ENCODE measurements around the gene RALGAPA1.

The RALGAPA1 gene

DNA sequence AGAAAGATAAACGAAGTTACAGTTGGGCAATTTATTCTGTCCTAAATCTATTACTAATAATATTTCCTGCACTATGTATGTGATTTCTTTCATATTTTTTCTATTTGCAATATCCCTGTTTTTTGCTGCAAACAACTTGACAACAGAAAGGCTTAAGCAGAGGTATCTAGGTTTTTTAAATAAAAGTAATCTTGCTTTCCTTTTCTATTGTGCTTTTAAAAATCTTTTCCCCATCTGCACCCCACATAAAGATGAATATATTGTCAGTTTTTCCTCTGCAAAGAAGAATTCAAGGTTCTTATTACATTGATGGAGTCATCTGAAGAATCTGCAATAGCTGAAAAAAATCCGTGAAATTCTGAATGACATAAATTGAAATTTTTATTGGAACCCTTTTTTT is 502 bp upstream of the RALGAPA1 start:
- no peaks in the 10 kb centered on the region for H3F3A ChIP-seq (ENCODE audit: insufficient read depth, low read length)
- no peaks in the 10 kb centered on the region for H3K9me2 ChIP-seq (ENCODE audit: low read depth, low read length)
- TF ChIP-seq EZH2 (IDR thresholded peaks at IDR 0.05; ENCODE audit: borderline replicate concordance, low read length): no peak
- TF ChIP-seq, protein P1, sequence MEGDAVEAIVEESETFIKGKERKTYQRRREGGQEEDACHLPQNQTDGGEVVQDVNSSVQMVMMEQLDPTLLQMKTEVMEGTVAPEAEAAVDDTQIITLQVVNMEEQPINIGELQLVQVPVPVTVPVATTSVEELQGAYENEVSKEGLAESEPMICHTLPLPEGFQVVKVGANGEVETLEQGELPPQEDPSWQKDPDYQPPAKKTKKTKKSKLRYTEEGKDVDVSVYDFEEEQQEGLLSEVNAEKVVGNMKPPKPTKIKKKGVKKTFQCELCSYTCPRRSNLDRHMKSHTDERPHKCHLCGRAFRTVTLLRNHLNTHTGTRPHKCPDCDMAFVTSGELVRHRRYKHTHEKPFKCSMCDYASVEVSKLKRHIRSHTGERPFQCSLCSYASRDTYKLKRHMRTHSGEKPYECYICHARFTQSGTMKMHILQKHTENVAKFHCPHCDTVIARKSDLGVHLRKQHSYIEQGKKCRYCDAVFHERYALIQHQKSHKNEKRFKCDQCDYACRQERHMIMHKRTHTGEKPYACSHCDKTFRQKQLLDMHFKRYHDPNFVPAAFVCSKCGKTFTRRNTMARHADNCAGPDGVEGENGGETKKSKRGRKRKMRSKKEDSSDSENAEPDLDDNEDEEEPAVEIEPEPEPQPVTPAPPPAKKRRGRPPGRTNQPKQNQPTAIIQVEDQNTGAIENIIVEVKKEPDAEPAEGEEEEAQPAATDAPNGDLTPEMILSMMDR (IDR thresholded peaks at IDR 0.05; ENCODE audit: low read length): no peak
- H3K9ac ChIP-seq (ENCODE audit: low read length): no peak overlapping the region
- peaks cover 18% of the 10 kb centered on the region; the same call in 1 of the 2 replicates for H3K79me2 ChIP-seq (ENCODE audit: insufficient read depth, low read length)
- no peaks in the 10 kb centered on the region for H4K20me1 ChIP-seq (ENCODE audit: insufficient read depth, low read length)
- 0 out of 2 replicates have a peak overlapping the region, but pooled peaks have one; percentile 68 for H2AFZ ChIP-seq (ENCODE audit: low read length)
- H3K4me1 ChIP-seq (ENCODE audit: insufficient read depth, low read length, severe bottlenecking): peaks cover 18% of the 10 kb centered on the region
- H3K9me3 ChIP-seq (ENCODE audit: low read length): no peaks in the 10 kb centered on the region
- H3K4me2 ChIP-seq (ENCODE audit: low read length): peak overlapping the region; percentile 31
- H3K27me3 ChIP-seq (ENCODE audit: insufficient read depth, low read length): no peaks in the 10 kb centered on the region
- H3K27ac ChIP-seq (ENCODE audit: low read depth, low read length, poor library complexity, severe bottlenecking): no peak overlapping the region
- H3K4me3 ChIP-seq (ENCODE audit: low read depth, low read length, poor library complexity, severe bottlenecking): peak overlapping the region; percentile 82
- no peaks in the 10 kb centered on the region for H3K36me3 ChIP-seq (ENCODE audit: insufficient read depth, low read length)

DNA sequence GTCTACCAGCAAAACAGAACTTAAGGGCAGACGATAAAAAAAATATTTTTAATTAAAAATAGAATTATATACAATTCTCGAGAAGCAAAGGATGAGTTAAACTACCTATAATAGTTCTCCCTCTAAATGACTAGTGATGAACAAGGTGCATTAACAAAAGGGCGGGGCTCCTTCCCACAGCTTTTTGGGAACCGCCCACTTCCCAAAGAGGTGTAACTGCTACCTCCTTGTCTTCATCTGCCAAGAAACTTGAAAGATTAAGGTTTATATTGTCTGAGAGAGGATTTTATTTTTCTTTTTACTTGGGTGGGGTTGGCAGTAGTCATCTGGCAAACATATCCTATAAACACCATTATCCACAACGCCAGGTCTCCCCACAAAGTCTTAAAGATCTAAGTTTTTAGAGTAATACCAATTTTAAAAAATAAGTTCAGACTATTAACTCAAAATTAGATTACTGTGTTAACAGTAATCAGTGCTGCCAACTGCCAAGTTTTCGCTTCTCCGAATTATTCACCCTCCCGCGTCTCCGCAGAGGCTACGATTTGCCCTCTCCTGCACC is 938 bp downstream of the RALGAPA1 start:
- H3K4me1 ChIP-seq (ENCODE audit: insufficient read depth, low read length, severe bottlenecking): peaks cover 18% of the 10 kb centered on the region
- TF ChIP-seq, protein P1 (IDR thresholded peaks at IDR 0.05; ENCODE audit: low read length): no peak
- no peak for TF ChIP-seq EZH2 (IDR thresholded peaks at IDR 0.05; ENCODE audit: borderline replicate concordance, low read length)
- peak overlapping the region; percentile 93 for H3K4me2 ChIP-seq (ENCODE audit: low read length)
- H3K27ac ChIP-seq (ENCODE audit: low read depth, low read length, poor library complexity, severe bottlenecking): peak overlapping the region; percentile 85
- no peak overlapping the region for H2AFZ ChIP-seq (ENCODE audit: low read length)
- H3K9me2 ChIP-seq (ENCODE audit: low read depth, low read length): no peaks in the 10 kb centered on the region
- peak overlapping the region; percentile 78 for H3K9ac ChIP-seq (ENCODE audit: low read length)
- H3K36me3 ChIP-seq (ENCODE audit: insufficient read depth, low read length): no peaks in the 10 kb centered on the region
- H4K20me1 ChIP-seq (ENCODE audit: insufficient read depth, low read length): no peaks in the 10 kb centered on the region
- H3K4me3 ChIP-seq (ENCODE audit: low read depth, low read length, poor library complexity, severe bottlenecking): peak overlapping the region; percentile 82
- no peaks in the 10 kb centered on the region for H3K27me3 ChIP-seq (ENCODE audit: insufficient read depth, low read length)
- H3K9me3 ChIP-seq (ENCODE audit: low read length): no peaks in the 10 kb centered on the region
- peaks cover 18% of the 10 kb centered on the region; the same call in 1 of the 2 replicates for H3K79me2 ChIP-seq (ENCODE audit: insufficient read depth, low read length)
- H3F3A ChIP-seq (ENCODE audit: insufficient read depth, low read length): no peaks in the 10 kb centered on the region

DNA sequence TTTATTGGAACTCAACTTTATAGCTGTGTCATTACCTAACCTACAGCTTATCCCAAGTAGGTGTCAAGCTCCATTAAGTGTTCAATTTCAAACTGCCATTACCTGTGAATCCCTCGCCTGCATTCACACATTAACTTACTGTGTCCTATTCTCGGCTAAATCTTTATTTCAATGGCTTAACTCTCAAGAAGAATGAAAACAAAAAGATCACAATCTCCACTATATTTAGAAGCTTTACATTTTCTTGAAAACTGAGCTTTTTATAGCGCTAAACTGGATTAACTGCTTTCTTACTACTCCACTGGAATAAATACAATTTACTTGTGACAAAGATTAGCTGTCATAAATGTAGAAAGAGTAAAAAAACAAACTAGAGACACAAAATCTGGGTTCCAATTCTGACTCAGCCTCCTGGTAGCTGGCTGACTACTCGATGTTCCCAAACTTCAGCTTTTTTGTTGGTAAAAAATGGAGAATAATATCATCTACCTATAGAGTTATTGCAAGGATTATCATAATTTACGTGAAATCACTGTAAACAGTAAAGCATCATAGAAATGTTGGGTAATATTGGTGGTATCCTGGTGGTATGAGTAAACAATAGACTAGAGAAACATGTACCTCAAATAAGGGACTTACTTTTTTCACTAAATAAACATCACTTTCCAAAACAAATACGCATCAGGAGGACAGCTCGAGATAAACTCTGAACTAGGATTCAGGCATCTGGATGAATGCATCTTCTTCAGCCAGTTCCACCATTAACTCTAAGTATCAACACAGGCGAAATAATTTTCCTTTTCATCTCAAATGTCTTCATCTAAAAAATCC is 1.7 kb downstream of the RALGAPA1 start:
- Histone ChIP-seq H3K4me2 (ENCODE audit: low read length) (peak overlapping the region; percentile 93), H3K79me2 (ENCODE audit: insufficient read depth, low read length) (peaks cover 18% of the 10 kb centered on the region; the same call in 1 of the 2 replicates), H3K27me3 (ENCODE audit: insufficient read depth, low read length) (no peaks in the 10 kb centered on the region), H3F3A (ENCODE audit: insufficient read depth, low read length) (no peaks in the 10 kb centered on the region), H3K9ac (ENCODE audit: low read length) (peak overlapping the region; percentile 28; the same call in 1 of the 2 replicates), H3K9me3 (ENCODE audit: low read length) (no peaks in the 10 kb centered on the region), H4K20me1 (ENCODE audit: insufficient read depth, low read length) (no peaks in the 10 kb centered on the region), H2AFZ (ENCODE audit: low read length) (no peak overlapping the region), H3K4me3 (ENCODE audit: low read depth, low read length, poor library complexity, severe bottlenecking) (peak overlapping the region; percentile 82), H3K27ac (ENCODE audit: low read depth, low read length, poor library complexity, severe bottlenecking) (peak overlapping the region; percentile 7), H3K36me3 (ENCODE audit: insufficient read depth, low read length) (no peaks in the 10 kb centered on the region), H3K9me2 (ENCODE audit: low read depth, low read length) (no peaks in the 10 kb centered on the region), H3K4me1 (ENCODE audit: insufficient read depth, low read length, severe bottlenecking) (peaks cover 18% of the 10 kb centered on the region)
- TF ChIP-seq EZH2 (IDR thresholded peaks at IDR 0.05; ENCODE audit: borderline replicate concordance, low read length): no peak
- TF ChIP-seq, protein P1 (IDR thresholded peaks at IDR 0.05; ENCODE audit: low read length): no peak
